Fibroblast of lung (primary cell): ENCODE measurements around the gene NTPCR.

Source experiments
- CTCF ChIP-seq, 2 donors: IDR thresholded peaks in 1 of 2; conservative IDR thresholded peaks in 1 of 2; 1 replicate in 1 of 2; 2 replicates in 1 of 2; pipeline ENCODE4 v1.5.1; 2011 to 2012; ENCODE audit warnings: low read length in 2 of 2, control low read depth in 1 of 2, inconsistent platforms in 1 of 2, low read depth in 1 of 2, mild to moderate bottlenecking in 1 of 2
- EZH2 ChIP-seq: IDR thresholded peaks from 2 replicates; pipeline ENCODE4 v1.5.1; 2012; ENCODE audit warnings: low read length, control low read depth, mild to moderate bottlenecking; ENCODE audit errors: missing control alignments

GRCh38 chr1:232936941-232937340, 13.5 kb upstream of the NTPCR start:
- no peak for TF ChIP-seq CTCF (conservative IDR thresholded peaks at IDR 0.05 in 1 of 2, IDR thresholded peaks at IDR 0.05 in 1 of 2; ENCODE audit: low read depth in 1 of 2, low read length in 2 of 2)
- TF ChIP-seq EZH2, result no peak
